Tibial nerve (tissue), 4 donors: ENCODE results near the gene KLF13.

Experiments
- CTCF ChIP-seq, 5 experiments: fragments of 200-600 bp in 3 of 5; fragments of 450-650 bp in 2 of 5; sonication (generic) in 3 of 5; IDR thresholded peaks; one replicate each; pipeline ENCODE4 v1.5.1; 2016 to 2019; ENCODE audit warnings: antibody characterized with exemption in 5 of 5, mild to moderate bottlenecking in 3 of 5, moderate library complexity in 2 of 5
- EP300 ChIP-seq, 2 donors: sonication (generic); formaldehyde crosslinking; IDR thresholded peaks; one replicate each; pipeline ENCODE4 v1.6.1; 2017; ENCODE audit warnings: antibody characterized with exemption in 2 of 2, mild to moderate bottlenecking in 1 of 2
- POLR2A ChIP-seq, 2 donors: fragments of 450-650 bp; IDR thresholded peaks; one replicate each; pipeline ENCODE4 v1.6.1; 2017; ENCODE audit warnings: antibody characterized with exemption in 2 of 2, mild to moderate bottlenecking in 2 of 2, moderate library complexity in 2 of 2

GRCh38 chr15:31341071-31341470 lies 14.4 kb downstream of the KLF13 start:
- TF ChIP-seq CTCF (IDR thresholded peaks at IDR 0.05) (no peak), POLR2A (IDR thresholded peaks at IDR 0.05) (no peak), EP300 (IDR thresholded peaks at IDR 0.05) (no peak)
